Measurements from ENCODE around the gene PKMYT1. TPM values are rescaled to one million over a fixed set of nuclear protein-coding genes. Genes with fewer than 3 reads are reported as not detected.
A peak's percentile ranks its signal among the peaks of the same experiment; 100 is the strongest.

Gene PKMYT1
- total RNA-seq, 2 donors from 2014 or later = 88.5 to 101 TPM

DNA sequence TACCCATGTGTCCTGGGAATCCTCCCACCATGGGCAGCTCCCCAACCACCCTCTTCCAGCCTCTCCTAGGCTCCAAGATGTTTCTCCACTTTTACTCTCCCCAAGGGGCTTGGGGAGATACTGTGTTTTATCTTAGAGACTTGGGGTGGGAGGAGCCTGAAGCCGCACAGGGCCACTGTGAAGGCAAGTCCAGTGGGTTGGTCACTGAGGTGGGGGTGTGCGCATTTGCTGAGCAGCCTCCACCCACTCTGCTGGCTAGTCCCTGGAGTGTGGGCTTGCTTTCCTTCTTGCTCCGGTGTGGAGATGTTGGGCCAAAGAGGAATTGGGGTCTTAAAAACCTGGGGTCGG lies 28.4 kb upstream of the PKMYT1 start:
- Histone ChIP-seq H3K4me3 (ENCODE audit: low read length) (no peak overlapping the region), H3K4me1 (ENCODE audit: control insufficient read depth, insufficient read depth, low read length) (peaks cover 33% of the 10 kb centered on the region), H3K27ac (ENCODE audit: low read depth, low read length) (no peak overlapping the region), H3K36me3 (ENCODE audit: control insufficient read depth, insufficient read depth, low read length) (no peaks in the 10 kb centered on the region), H3K27me3 (ENCODE audit: control insufficient read depth, insufficient read depth, low read length, poor library complexity, severe bottlenecking) (no peaks in the 10 kb centered on the region), H3K9me3 (ENCODE audit: control insufficient read depth, low read length) (no peaks in the 10 kb centered on the region), H3K9ac (ENCODE audit: extremely low read depth, low read length, poor library complexity, severe bottlenecking) (no peak overlapping the region)
- H3K4me3 Mint-ChIP-seq = peak overlapping the region; percentile 51
- WGBS, 2 experiments (ENCODE audit: insufficient coverage in 1 of 2, insufficient read length in 1 of 2) = 65 to 100% methylated on average over 1 to 4 of the region's 4 CpGs
- H3K9me3 Mint-ChIP-seq = no peaks in the 10 kb centered on the region
- H3K36me3 Mint-ChIP-seq (ENCODE audit: low read depth) = no peaks in the 10 kb centered on the region
- H3K4me1 Mint-ChIP-seq = peaks cover 49% of the 10 kb centered on the region
- DNase-seq = no peak
- TF ChIP-seq, protein P1, sequence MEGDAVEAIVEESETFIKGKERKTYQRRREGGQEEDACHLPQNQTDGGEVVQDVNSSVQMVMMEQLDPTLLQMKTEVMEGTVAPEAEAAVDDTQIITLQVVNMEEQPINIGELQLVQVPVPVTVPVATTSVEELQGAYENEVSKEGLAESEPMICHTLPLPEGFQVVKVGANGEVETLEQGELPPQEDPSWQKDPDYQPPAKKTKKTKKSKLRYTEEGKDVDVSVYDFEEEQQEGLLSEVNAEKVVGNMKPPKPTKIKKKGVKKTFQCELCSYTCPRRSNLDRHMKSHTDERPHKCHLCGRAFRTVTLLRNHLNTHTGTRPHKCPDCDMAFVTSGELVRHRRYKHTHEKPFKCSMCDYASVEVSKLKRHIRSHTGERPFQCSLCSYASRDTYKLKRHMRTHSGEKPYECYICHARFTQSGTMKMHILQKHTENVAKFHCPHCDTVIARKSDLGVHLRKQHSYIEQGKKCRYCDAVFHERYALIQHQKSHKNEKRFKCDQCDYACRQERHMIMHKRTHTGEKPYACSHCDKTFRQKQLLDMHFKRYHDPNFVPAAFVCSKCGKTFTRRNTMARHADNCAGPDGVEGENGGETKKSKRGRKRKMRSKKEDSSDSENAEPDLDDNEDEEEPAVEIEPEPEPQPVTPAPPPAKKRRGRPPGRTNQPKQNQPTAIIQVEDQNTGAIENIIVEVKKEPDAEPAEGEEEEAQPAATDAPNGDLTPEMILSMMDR (conservative IDR thresholded peaks at IDR 0.05) = no peak
- peaks cover 16% of the 10 kb centered on the region for H3K27me3 Mint-ChIP-seq (ENCODE audit: insufficient read depth)
- H3K27ac Mint-ChIP-seq = peak overlapping the region; percentile 98

- Mint-ChIP-seq H3K27ac (peak overlapping the region; percentile 98), H3K9me3 (no peaks in the 10 kb centered on the region), H3K36me3 (ENCODE audit: low read depth) (no peaks in the 10 kb centered on the region), H3K4me3 (peak overlapping the region; percentile 51), H3K4me1 (peaks cover 44% of the 10 kb centered on the region), H3K27me3 (ENCODE audit: insufficient read depth) (peaks cover 14% of the 10 kb centered on the region)
- Histone ChIP-seq H3K9me3 (ENCODE audit: control insufficient read depth, low read length) (no peaks in the 10 kb centered on the region), H3K4me3 (ENCODE audit: low read length) (peak overlapping the region; percentile 53), H3K4me1 (ENCODE audit: control insufficient read depth, insufficient read depth, low read length) (peaks cover 33% of the 10 kb centered on the region), H3K9ac (ENCODE audit: extremely low read depth, low read length, poor library complexity, severe bottlenecking) (no peak overlapping the region), H3K27ac (ENCODE audit: low read depth, low read length) (no peak overlapping the region), H3K36me3 (ENCODE audit: control insufficient read depth, insufficient read depth, low read length) (no peaks in the 10 kb centered on the region), H3K27me3 (ENCODE audit: control insufficient read depth, insufficient read depth, low read length, poor library complexity, severe bottlenecking) (no peaks in the 10 kb centered on the region)
- 17 to 19% methylated on average over 6 to 16 of the region's 17 CpGs for WGBS, 2 experiments (ENCODE audit: insufficient coverage in 1 of 2, insufficient read length in 1 of 2)
- DNase-seq = peak; percentile 96
- TF ChIP-seq, protein P1 (conservative IDR thresholded peaks at IDR 0.05) = peak; percentile 18
Observed at GRCh38 chr16:3007957-3008689, 27.9 kb upstream of the PKMYT1 start.

- Mint-ChIP-seq H3K4me3 (peak overlapping the region; percentile 51), H3K27me3 (ENCODE audit: insufficient read depth) (peaks cover 8% of the 10 kb centered on the region), H3K9me3 (no peaks in the 10 kb centered on the region), H3K27ac (peak overlapping the region; percentile 98), H3K36me3 (ENCODE audit: low read depth) (no peaks in the 10 kb centered on the region), H3K4me1 (peaks cover 38% of the 10 kb centered on the region)
- no peaks in the 10 kb centered on the region for H3K9me3 ChIP-seq (ENCODE audit: control insufficient read depth, low read length)
- TF ChIP-seq, protein P1 (conservative IDR thresholded peaks at IDR 0.05) = no peak
- H3K9ac ChIP-seq (ENCODE audit: extremely low read depth, low read length, poor library complexity, severe bottlenecking) = no peak overlapping the region
- H3K4me3 ChIP-seq (ENCODE audit: low read length) = peak overlapping the region; percentile 53
- H3K27me3 ChIP-seq (ENCODE audit: control insufficient read depth, insufficient read depth, low read length, poor library complexity, severe bottlenecking) = no peaks in the 10 kb centered on the region
- H3K36me3 ChIP-seq (ENCODE audit: control insufficient read depth, insufficient read depth, low read length) = no peaks in the 10 kb centered on the region
- WGBS, 2 experiments (ENCODE audit: insufficient coverage in 1 of 2, insufficient read length in 1 of 2) = 60 to 73% methylated on average over 11 to 13 of the region's 13 CpGs
- DNase-seq = peak; percentile 84
- H3K4me1 ChIP-seq (ENCODE audit: control insufficient read depth, insufficient read depth, low read length) = peaks cover 30% of the 10 kb centered on the region
- no peak overlapping the region for H3K27ac ChIP-seq (ENCODE audit: low read depth, low read length)
Observed at GRCh38 chr16:3007059-3007956, 27.1 kb upstream of the PKMYT1 start.
